Stomach smooth muscle (tissue), 2 donors: ENCODE measurements around the gene TSPAN8.
"Not testable (repeated sequence)": the region's sequence is repeated elsewhere in the genome, so short reads cannot be mapped to it uniquely, and the experiment has no call there.

Experiments
- H3K27ac ChIP-seq: one replicate; pipeline ENCODE4 v1.7.0; 2013; ENCODE audit warnings: mild to moderate bottlenecking, low read length, inconsistent platforms
- H3K27me3 ChIP-seq, 2 donors: one replicate each; pipeline ENCODE4 v1.7.0; 2013; ENCODE audit warnings: low read length in 2 of 2; ENCODE audit not compliant: insufficient read depth in 2 of 2, control insufficient read depth in 1 of 2
- H3K36me3 ChIP-seq, 2 donors: one replicate each; pipeline ENCODE4 v1.7.0; 2013; ENCODE audit warnings: low read length in 2 of 2; ENCODE audit not compliant: control insufficient read depth in 2 of 2, insufficient read depth in 2 of 2
- H3K4me1 ChIP-seq: one replicate; pipeline ENCODE4 v1.7.0; 2013; ENCODE audit warnings: low read length; ENCODE audit not compliant: control insufficient read depth, insufficient read depth
- H3K4me3 ChIP-seq, 2 donors: one replicate each; pipeline ENCODE4 v1.7.0; 2013; ENCODE audit warnings: low read length in 2 of 2
- H3K9ac ChIP-seq, 2 donors: one replicate each; pipeline ENCODE4 v1.7.0; 2013; ENCODE audit warnings: low read length in 2 of 2, mild to moderate bottlenecking in 1 of 2
- H3K9me3 ChIP-seq, 2 donors: one replicate each; pipeline ENCODE4 v1.7.0; 2013; ENCODE audit warnings: low read length in 2 of 2; ENCODE audit not compliant: control insufficient read depth in 2 of 2
- donor health status: healthy.
- donor health status: Pancreatic carcinoma.

The TSPAN8 gene

GRCh38 chr12:71186571-71187288 is 28.9 kb upstream of the TSPAN8 start:
- no peaks in the 10 kb centered on the region for H3K9me3 ChIP-seq
- no peak overlapping the region for H3K4me3 ChIP-seq
- no peaks in the 10 kb centered on the region for H3K36me3 ChIP-seq
- no peak overlapping the region for H3K27ac ChIP-seq
- H3K27me3 ChIP-seq, result no peaks in the 10 kb centered on the region
- H3K4me1 ChIP-seq, result no peaks in the 10 kb centered on the region
- no peak overlapping the region for H3K9ac ChIP-seq

DNA sequence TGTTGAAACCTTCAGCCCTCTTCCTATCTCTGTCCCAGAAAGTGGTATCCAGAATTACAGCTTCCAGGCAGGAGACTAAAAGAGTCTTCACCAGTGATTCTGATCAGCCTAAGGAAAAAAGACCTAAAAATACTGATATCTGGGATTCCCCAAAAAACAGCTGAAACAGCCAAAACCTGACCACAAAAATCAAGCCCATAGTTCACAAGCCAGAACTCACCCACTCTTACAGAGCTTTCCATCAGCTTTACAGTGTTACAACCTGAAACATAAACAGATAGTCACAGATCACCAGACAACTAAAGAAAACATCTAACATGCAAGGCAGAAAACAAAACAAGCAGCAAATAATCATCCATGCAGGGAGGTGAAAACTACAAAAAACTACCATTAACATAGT is 26.0 kb upstream of the TSPAN8 start:
- no peaks in the 10 kb centered on the region for H3K4me1 ChIP-seq
- no peak overlapping the region for H3K27ac ChIP-seq
- H3K27me3 ChIP-seq, result no peaks in the 10 kb centered on the region
- H3K36me3 ChIP-seq, result no peaks in the 10 kb centered on the region
- H3K4me3 ChIP-seq, result no peak overlapping the region
- no peaks in the 10 kb centered on the region for H3K9me3 ChIP-seq
- no peak overlapping the region for H3K9ac ChIP-seq

- Histone ChIP-seq H3K27me3 (no peaks in the 10 kb centered on the region), H3K4me1 (no peaks in the 10 kb centered on the region), H3K4me3 (no peak overlapping the region), H3K27ac (no peak overlapping the region), H3K9me3 (no peaks in the 10 kb centered on the region), H3K36me3 (no peaks in the 10 kb centered on the region), H3K9ac (no peak overlapping the region)
Observed at GRCh38 chr12:71183018-71183417, 25.2 kb upstream of the TSPAN8 start.

DNA sequence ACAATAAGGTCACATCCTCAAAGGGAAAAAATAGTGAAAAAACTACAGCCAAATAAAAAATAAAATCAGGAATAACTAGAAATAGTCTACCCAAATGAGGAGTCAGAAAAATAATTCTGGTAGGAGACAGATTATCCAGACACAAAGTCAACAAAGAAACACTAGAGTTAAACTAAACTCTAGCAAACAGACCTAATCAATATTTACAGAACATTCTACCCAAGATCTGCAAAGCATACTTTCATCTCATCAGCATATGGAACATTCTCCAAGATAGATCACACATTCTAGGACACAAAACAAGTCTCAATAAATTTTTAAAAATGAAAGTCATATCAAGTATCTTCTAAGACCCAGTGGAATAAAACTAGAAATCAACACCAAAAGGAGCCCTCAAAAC is 20.4 kb upstream of the TSPAN8 start:
- Histone ChIP-seq H3K36me3 (no peaks in the 10 kb centered on the region), H3K4me3 (no peak overlapping the region), H3K9me3 (no peaks in the 10 kb centered on the region), H3K27ac (no peak overlapping the region), H3K9ac (no peak overlapping the region), H3K4me1 (no peaks in the 10 kb centered on the region), H3K27me3 (no peaks in the 10 kb centered on the region)

- Histone ChIP-seq H3K4me3 (no peak overlapping the region), H3K9me3 (no peaks in the 10 kb centered on the region), H3K4me1 (no peaks in the 10 kb centered on the region), H3K36me3 (no peaks in the 10 kb centered on the region), H3K9ac (no peak overlapping the region), H3K27me3 (no peaks in the 10 kb centered on the region), H3K27ac (no peak overlapping the region)
Observed at GRCh38 chr12:71174825-71175224, 17.0 kb upstream of the TSPAN8 start.

DNA sequence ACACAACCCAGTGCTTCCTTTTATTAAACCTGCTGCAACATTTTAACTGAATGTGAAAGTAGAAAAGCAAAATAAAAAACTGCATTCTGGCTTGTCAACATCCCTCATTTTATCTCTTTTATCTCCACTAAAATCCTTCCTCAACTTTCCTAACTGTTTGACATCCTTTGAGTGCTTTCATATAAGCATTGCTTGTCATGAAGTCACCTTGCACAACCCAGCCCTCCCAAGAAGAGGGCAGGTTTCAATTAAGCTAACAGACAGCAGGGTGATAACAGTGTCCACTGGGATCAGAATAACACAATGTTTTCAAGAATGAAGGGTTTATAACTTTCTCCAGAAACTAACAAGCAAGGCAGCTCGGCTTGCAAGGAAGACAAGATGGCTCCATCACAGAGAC is 16.3 kb upstream of the TSPAN8 start:
- Histone ChIP-seq H3K27ac (no peak overlapping the region), H3K9ac (no peak overlapping the region), H3K9me3 (no peaks in the 10 kb centered on the region), H3K4me3 (no peak overlapping the region), H3K4me1 (no peaks in the 10 kb centered on the region), H3K27me3 (no peaks in the 10 kb centered on the region), H3K36me3 (no peaks in the 10 kb centered on the region)

DNA sequence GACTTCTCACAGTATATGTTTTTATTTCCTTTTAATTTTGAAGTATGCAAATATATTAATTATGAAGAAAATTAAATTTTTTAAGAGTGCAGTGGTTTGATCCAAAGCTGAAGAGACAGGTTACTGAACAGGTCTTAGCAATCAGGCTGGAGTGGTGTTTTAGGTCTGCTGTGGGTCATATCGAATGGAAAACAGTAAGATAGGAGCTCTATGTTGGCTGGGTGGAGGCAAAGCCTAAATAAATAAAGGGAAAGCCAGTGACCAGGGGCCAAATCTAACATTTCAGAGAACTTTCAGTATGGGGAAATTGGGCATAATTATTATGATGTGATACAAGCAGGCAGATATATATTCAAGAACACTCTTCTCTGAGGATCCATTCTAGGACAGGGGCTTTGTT is 12.7 kb upstream of the TSPAN8 start:
- H3K27ac ChIP-seq, result no peak overlapping the region
- no peak overlapping the region for H3K4me3 ChIP-seq
- H3K9ac ChIP-seq, result no peak overlapping the region
- H3K9me3 ChIP-seq, result no peaks in the 10 kb centered on the region
- no peaks in the 10 kb centered on the region for H3K36me3 ChIP-seq
- H3K27me3 ChIP-seq, result no peaks in the 10 kb centered on the region
- H3K4me1 ChIP-seq, result no peaks in the 10 kb centered on the region

GRCh38 chr12:71169286-71169685 is 11.5 kb upstream of the TSPAN8 start:
- no peaks in the 10 kb centered on the region for H3K4me1 ChIP-seq
- H3K27me3 ChIP-seq, result no peaks in the 10 kb centered on the region

GRCh38 chr12:71166862-71167496 is 9.2 kb upstream of the TSPAN8 start:
- Histone ChIP-seq H3K36me3 (no peaks in the 10 kb centered on the region), H3K27ac (no peak overlapping the region), H3K4me1 (no peaks in the 10 kb centered on the region), H3K9ac (no peak overlapping the region), H3K4me3 (no peak overlapping the region), H3K9me3 (no peaks in the 10 kb centered on the region), H3K27me3 (no peaks in the 10 kb centered on the region)

More at GRCh38 chr12:71169286-71169685, 11.5 kb upstream of the TSPAN8 start:
- H3K9ac ChIP-seq, result no peak overlapping the region
- no peaks in the 10 kb centered on the region for H3K36me3 ChIP-seq
- no peaks in the 10 kb centered on the region for H3K9me3 ChIP-seq
- no peak overlapping the region for H3K27ac ChIP-seq
- no peak overlapping the region for H3K4me3 ChIP-seq

DNA sequence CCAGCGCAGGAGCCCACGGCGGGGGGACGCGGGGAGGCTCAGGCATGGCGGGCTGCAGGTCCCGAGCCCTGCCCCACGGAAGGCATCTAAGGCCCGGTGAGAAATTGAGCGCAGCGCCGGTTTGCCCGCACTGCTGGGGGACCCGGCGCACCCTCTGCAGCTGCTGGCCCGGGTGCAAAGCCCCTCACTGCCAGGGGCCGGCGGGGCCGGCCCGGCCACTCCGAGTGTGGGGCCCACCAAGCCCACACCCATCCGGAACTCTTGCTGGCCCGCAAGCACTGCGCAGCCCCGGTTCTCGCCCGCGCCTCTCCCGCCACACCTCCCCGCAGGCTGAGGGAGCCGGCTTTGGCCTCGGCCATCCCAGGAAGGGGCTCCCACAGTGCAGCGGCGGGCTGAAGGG is 8.5 kb upstream of the TSPAN8 start:
- no peaks in the 10 kb centered on the region for H3K36me3 ChIP-seq
- no peaks in the 10 kb centered on the region for H3K27me3 ChIP-seq
- H3K27ac ChIP-seq, result no peak overlapping the region
- H3K4me3 ChIP-seq, result no peak overlapping the region
- H3K4me1 ChIP-seq, result no peaks in the 10 kb centered on the region
- no peak overlapping the region for H3K9ac ChIP-seq
- H3K9me3 ChIP-seq, result no peaks in the 10 kb centered on the region

GRCh38 chr12:71165780-71166179 is 8.0 kb upstream of the TSPAN8 start:
- not testable (repeated sequence) for H3K36me3 ChIP-seq, H3K9me3 ChIP-seq, H3K27ac ChIP-seq, H3K4me1 ChIP-seq, H3K4me3 ChIP-seq, H3K9ac ChIP-seq, H3K27me3 ChIP-seq
